Effector CD4-positive, alpha-beta T cell (primary cell): ENCODE results near the gene DUOX2. TPM values are rescaled to one million over a fixed set of nuclear protein-coding genes. Genes with fewer than 3 reads are reported as not detected.

Experiments
- DNase-seq: peaks from one replicate; pipeline ENCODE4 v3.0.0-alpha.2; 2020
- total RNA-seq: gene quantifications from one replicate; lab custom pipeline; 2026; lab: John Stamatoyannopoulos, UW

DUOX2 gene
- not detected for total RNA-seq

GRCh38 chr15:45114076-45114750 lies at the start of gene DUOX2, which contains the start of gene DUOXA2:
Gene DUOX2 (minus strand): TSS chr15:45114172. CDS start chr15:45113411, 761 bp downstream.
Gene DUOXA2 (plus strand): TSS chr15:45114326. CDS start chr15:45114606, 280 bp downstream.
- no peak for DNase-seq

DNA sequence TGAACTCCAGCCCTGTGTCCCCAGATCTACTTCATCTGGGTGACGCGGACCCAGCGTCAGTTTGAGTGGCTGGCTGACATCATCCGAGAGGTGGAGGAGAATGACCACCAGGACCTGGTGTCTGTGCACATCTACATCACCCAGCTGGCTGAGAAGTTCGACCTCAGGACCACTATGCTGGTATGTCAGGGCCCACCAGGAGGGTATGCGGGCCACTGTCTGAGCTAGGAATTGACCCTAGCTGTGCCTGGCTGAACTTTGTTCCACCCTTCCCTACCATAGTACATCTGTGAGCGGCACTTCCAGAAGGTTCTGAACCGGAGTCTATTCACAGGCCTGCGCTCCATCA lies 49.5 kb upstream of the DUOX2 start:
- DNase-seq = no peak

GRCh38 chr15:45162771-45163507 lies 49.0 kb upstream of the DUOX2 start:
- DNase-seq = peak; percentile 40

GRCh38 chr15:45161666-45162065 lies 47.7 kb upstream of the DUOX2 start:
- no peak for DNase-seq

GRCh38 chr15:45157974-45158373 lies 44.0 kb upstream of the DUOX2 start:
- no peak for DNase-seq

GRCh38 chr15:45156744-45157455 lies 42.9 kb upstream of the DUOX2 start:
- DNase-seq = no peak

DNA sequence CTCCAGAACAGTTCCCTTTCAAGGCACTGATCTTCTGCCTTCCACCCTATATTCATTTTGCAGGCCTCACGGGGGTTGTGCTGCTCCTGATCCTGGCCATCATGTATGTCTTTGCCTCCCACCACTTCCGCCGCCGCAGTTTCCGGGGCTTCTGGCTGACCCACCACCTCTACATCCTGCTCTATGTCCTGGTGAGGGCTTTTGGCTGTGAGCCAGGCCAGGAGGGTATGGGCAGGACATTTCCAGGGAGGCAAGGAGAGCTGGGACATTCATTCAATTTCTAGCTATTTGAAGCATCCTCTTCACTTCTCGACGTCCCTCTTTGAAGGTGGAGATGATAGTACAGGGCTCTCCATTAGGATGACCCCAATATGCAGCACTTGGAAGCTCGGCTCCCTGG lies 41.8 kb upstream of the DUOX2 start:
- no peak for DNase-seq

- DNase-seq = no peak
Measured at GRCh38 chr15:45151998-45152828, 38.2 kb upstream of the DUOX2 start.

- no peak for DNase-seq
Measured at GRCh38 chr15:45150997-45151396, 37.0 kb upstream of the DUOX2 start.

DNA sequence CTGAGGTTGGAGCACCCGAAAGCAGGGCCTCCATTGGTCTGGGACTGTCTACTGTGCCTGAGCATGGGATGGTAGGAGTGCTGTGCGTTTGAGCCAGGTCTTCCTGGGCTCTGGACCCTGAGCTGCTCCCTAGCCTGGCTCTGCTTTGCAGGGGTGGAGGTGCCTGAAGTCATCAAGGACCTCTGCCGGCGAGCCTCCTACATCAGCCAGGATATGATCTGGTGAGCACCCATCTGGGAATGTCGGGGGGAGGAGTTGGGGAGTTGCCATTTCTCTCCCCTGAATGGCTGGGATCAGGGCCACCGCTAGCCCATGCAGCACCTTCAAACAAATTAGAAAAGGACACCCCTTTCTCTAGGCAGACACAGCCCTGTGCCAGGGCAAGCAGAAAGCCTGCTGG lies 36.5 kb upstream of the DUOX2 start:
- DNase-seq = no peak

DNA sequence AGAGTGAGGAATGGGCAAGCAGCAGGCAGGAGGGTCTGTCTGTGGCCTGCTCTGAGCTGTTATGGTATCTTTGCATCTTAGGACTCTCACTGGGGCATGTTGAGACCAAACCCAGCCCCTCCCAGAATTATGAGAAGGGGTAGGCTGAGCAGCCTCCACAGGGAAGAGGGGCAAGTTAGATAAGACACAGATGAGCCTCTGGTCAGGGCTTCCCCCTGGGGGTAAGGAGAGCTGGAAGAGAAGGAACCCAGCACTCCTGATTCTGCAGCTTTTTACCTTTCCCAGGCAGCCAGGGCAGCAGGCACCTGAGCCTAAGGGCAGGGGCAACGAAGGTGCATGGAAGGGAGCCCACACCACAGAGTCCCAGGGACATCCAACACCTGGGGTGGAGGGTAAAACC lies 35.1 kb upstream of the DUOX2 start:
- DNase-seq = no peak

- DNase-seq = no peak
Measured at GRCh38 chr15:45148076-45149059, 34.4 kb upstream of the DUOX2 start.

GRCh38 chr15:45147606-45148005 lies 33.6 kb upstream of the DUOX2 start:
- DNase-seq = no peak

- DNase-seq = no peak
Measured at GRCh38 chr15:45146405-45146804, 32.4 kb upstream of the DUOX2 start.

GRCh38 chr15:45144775-45145174 lies 30.8 kb upstream of the DUOX2 start:
- DNase-seq = no peak

DNA sequence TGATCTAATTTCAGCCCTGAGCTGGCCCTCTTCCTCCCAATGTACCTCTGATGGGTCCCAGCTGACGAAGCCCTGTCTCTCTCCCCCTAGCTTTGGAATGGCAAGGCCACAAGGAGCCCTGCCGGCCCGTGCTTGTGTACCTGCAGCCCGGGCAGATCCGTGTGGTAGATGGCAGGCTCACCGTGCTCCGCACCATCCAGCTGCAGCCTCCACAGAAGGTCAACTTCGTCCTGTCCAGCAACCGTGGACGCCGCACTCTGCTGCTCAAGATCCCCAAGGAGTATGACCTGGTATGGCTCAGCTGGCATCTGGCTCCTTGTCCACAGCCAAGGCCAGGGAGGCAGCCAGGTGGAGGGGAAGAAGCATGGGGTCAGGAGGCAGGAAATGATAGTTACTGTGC lies 30.0 kb upstream of the DUOX2 start:
- DNase-seq = no peak

- DNase-seq = no peak
Measured at GRCh38 chr15:45143056-45143455, 29.1 kb upstream of the DUOX2 start.

DNA sequence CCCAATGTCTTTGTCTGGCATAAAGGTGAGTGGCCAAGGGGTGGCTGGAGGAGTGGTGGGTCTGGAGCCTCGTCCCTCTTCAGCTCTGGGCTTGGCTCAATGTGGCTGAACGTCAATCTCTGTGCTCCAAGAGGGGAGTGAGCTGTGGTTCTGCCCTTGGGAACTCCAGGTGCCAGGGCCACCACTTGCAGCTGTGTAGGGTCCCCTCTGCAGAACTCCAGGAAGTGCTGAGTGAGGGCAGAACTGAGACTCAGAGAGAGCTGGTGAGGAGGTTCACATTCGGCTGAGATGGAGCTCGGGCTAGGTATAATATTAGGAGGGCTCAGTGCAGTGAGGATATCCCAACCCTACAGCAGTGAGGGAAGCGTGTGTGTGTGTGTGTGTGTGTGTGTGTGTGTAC lies 27.4 kb upstream of the DUOX2 start:
- no peak for DNase-seq

DNA sequence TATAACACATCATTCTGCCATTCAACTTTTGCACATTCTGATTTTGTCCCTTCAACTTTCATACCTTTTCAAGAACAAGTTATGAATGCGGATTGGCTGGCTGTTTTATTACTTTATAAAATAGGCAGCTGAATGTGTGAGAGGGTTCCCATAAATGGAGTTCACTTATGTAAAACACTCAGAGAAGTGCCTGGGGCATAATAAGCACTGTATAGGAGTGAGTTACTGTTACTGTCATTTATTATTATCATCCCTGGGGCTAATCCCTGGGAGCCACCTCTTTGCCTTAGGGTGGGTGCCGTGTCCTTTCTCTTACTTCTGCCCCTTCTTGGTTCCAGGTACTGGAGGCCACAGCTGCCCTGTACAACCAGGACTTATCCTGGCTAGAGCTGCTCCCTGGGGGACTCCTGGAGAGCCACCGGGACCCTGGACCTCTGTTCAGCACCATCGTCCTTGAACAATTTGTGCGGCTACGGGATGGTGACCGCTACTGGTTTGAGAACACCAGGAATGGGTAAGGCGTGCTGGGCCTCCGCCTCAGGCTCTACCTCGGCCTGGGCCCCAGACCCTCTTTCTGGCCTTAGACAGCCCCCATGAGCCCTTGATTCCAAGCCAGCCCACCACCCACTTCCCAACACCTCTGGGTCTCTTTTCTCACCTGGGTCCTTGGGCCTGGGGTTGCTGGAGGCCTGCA lies 26.7 kb upstream of the DUOX2 start:
- DNase-seq = no peak

DNA sequence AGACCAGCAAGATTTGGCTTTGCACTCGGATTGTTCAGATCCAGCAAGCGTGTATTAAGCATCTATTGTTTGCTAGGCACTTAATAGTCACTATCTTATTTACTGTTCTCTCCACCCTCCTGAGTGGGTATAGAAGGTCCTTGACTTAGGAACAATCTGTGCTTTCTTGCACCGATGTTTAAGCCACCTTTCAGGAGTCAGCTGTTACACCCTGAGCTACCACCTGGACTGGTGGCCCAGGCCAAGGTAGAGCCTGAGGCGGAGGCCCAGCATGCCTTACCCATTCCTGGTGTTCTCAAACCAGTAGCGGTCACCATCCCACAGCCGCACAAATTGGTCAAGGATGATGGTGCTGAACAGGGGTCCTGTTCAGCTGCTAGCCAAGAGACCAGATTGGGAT lies 25.8 kb upstream of the DUOX2 start:
- DNase-seq = no peak
